NT2/D1 (cell line): ENCODE data around the gene FAM90A1.
"Not testable (repeated sequence)": the region's sequence is repeated elsewhere in the genome, so short reads cannot be mapped to it uniquely, and the experiment has no call there.

Experiments
- SUZ12 ChIP-seq: IDR thresholded peaks from 2 replicates; pipeline ENCODE4 v1.6.1; 2011; ENCODE audit not compliant: insufficient read length, insufficient read depth; ENCODE audit errors: extremely low read depth
- YY1 ChIP-seq: IDR thresholded peaks from 2 replicates; pipeline ENCODE4 v1.6.1; 2011; ENCODE audit not compliant: insufficient read length, insufficient read depth
- ZNF274 ChIP-seq: IDR thresholded peaks from 2 replicates; pipeline ENCODE4 v1.6.1; 2011; ENCODE audit warnings: mild to moderate bottlenecking, low read depth, low read length

DNA sequence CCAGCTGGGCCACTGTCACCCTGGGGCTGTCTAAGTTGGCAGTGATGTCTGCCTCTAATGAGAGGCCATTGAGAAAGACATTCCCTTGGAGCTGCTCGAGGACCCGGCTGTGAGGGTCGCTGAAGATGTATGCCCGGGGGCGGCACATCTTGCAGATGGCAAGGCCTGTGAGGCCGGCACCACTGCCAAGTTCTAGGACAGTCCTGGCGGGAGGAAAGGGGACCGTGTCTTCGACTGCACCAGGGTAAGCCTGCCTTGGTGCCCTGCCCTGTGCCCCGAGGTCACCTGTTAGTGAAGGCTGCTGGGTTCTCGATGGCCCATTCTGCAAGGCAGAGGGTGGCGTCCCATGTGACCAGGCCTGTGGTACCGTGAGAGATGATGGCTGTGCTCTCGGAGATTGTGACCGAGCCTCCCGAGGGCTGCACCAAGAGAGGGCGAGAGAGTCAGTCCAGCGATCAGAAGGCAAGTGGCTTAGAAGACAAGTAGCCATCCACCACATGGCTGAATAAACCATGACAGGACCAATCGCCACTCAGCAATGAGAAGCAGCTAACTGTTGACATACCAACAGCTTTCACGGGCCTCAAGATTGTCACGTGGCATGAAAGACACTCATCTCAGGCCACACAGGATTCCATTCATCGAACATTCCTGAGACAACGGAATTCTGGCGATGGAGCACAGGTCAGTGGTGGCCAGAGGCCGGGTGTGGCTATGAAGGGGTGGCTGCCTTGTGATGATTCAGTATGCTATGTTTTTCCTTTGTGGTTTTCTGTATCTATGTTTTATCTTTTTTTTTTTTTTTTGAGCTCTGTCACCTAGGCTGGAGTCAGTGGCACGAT, 8.1 kb upstream of the FAM90A1 start:
- not testable (repeated sequence) for TF ChIP-seq SUZ12, ZNF274, YY1
